ENCODE data around the gene MORN1.

GRCh38 chr1:2294725-2295078 lies 96.7 kb downstream of the MORN1 start:
- TF ChIP-seq CTCF (IDR thresholded peaks at IDR 0.05; ENCODE audit: low read depth, low read length): no peak
- no peak for TF ChIP-seq EZH2phosphoT487 (IDR thresholded peaks at IDR 0.05; ENCODE audit: low read depth)

All from OCI-LY3 (cell line).